Glutamatergic neuron (in vitro differentiated cells): ENCODE measurements around the gene G2E3. TPM values are rescaled to one million over a fixed set of nuclear protein-coding genes. Genes with fewer than 3 reads are reported as not detected.
A peak's percentile ranks its signal among the peaks of the same experiment; 100 is the strongest.

Experiments
- DNase-seq: peaks from one replicate; pipeline ENCODE4 v3.0.0; 2022
- H3K27ac Mint-ChIP-seq: one replicate; pipeline ENCODE4 v1.8.0; 2020; ENCODE audit warnings: mild to moderate bottlenecking, mixed read lengths, inconsistent platforms; ENCODE audit not compliant: unreplicated experiment
- H3K27me3 Mint-ChIP-seq: one replicate; pipeline ENCODE4 v1.8.0; 2020; ENCODE audit warnings: mild to moderate bottlenecking, moderate library complexity, mixed read lengths, inconsistent platforms; ENCODE audit not compliant: unreplicated experiment
- H3K36me3 Mint-ChIP-seq: one replicate; pipeline ENCODE4 v1.8.0; 2020; ENCODE audit warnings: mild to moderate bottlenecking, mixed read lengths, inconsistent platforms; ENCODE audit not compliant: unreplicated experiment
- H3K4me1 Mint-ChIP-seq: one replicate; pipeline ENCODE4 v1.8.0; 2020; ENCODE audit warnings: mild to moderate bottlenecking, low read depth, mixed read lengths, inconsistent platforms; ENCODE audit not compliant: unreplicated experiment
- H3K4me3 Mint-ChIP-seq: one replicate; pipeline ENCODE4 v1.8.0; 2020; ENCODE audit warnings: mild to moderate bottlenecking, mixed read lengths, inconsistent platforms; ENCODE audit not compliant: unreplicated experiment
- H3K9me3 Mint-ChIP-seq: one replicate; pipeline ENCODE4 v1.8.0; 2020; ENCODE audit warnings: mild to moderate bottlenecking, moderate library complexity, mixed read lengths, inconsistent platforms; ENCODE audit not compliant: unreplicated experiment
- total RNA-seq: library from RNA; stranded (reverse); fragmentation: NEBNext Ultra II Directional; extraction: Animal tissue kit (Norgen Biotek cat#: 25700); gene quantifications from one replicate; pipeline ENCODE4 v1.2.1, GENCODE V29; 2021; ENCODE audit not compliant: unreplicated experiment
- TF ChIP-seq, protein P1 (sequence below): fragments of 200-600 bp; sonication (generic); IDR thresholded peaks from one replicate; pipeline ENCODE4 v1.5.0; 2021; ENCODE audit not compliant: partially characterized antibody, unreplicated experiment

G2E3 gene
- total RNA-seq, 1 donor from 2014 or later, result 31.4 TPM

DNA sequence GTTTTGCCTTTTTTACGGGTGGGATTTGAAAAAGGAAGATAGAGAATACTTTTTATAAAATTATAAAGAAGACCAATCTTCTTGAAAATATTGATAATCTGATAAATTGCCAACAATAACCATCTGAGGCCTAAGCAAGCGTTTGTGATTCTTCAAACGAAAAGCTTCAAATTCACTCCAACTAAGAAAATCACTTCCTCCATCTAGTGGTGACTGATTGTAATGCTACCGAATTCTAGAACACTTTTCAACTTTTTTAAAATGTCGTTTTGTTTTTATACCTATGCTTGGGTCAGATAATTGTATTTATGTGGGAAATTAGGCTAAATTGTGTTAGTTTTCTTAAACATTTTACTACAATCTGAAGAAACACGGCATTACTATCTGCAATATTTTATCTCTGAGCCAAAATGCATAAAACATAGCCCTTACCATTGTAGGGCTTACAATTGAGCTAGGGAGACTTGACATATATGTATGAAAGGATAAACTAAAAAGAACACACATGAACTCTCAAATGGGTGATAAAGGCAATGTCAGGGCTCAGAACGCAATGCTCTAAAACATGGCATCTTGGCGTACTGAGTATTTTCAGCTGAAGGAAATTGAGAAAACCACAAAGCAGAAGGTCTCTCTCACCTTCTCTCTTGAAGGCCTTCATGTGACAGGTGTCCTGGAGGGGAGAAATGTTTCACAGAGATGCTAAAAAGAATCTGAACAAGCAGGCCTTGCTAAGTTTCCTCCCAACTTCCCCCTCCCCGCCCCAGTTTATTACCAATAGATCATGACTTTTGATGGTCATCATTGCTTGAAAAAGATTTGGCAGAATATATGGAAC, 36.8 kb upstream of the G2E3 start:
- Mint-ChIP-seq H3K27me3 (no peaks in the 10 kb centered on the region), H3K9me3 (no peaks in the 10 kb centered on the region), H3K36me3 (no peaks in the 10 kb centered on the region), H3K4me3 (no peak overlapping the region), H3K27ac (no peak overlapping the region), H3K4me1 (peaks cover 1% of the 10 kb centered on the region)
- TF ChIP-seq, protein P1, sequence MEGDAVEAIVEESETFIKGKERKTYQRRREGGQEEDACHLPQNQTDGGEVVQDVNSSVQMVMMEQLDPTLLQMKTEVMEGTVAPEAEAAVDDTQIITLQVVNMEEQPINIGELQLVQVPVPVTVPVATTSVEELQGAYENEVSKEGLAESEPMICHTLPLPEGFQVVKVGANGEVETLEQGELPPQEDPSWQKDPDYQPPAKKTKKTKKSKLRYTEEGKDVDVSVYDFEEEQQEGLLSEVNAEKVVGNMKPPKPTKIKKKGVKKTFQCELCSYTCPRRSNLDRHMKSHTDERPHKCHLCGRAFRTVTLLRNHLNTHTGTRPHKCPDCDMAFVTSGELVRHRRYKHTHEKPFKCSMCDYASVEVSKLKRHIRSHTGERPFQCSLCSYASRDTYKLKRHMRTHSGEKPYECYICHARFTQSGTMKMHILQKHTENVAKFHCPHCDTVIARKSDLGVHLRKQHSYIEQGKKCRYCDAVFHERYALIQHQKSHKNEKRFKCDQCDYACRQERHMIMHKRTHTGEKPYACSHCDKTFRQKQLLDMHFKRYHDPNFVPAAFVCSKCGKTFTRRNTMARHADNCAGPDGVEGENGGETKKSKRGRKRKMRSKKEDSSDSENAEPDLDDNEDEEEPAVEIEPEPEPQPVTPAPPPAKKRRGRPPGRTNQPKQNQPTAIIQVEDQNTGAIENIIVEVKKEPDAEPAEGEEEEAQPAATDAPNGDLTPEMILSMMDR, result peak; percentile 84
- no peak for DNase-seq

DNA sequence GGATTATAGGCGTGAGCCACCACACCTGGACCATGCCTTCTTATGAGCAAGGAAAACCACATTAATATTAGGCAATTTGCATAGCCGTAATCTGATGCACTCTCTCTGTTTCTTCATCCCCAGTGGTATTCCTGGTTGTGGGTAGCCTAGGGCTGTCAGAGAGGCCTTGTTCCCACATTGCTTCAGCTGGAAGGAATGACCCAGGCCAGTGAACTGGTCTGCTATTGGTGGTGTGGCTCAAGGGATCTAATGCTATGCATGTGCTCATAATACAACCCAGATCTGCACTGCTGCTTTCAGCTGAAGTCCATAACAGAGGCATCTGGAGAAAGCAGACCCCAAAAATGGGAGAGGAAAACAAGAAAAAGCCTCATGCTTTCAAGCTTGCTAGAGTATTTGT, 33.1 kb upstream of the G2E3 start:
- no peaks in the 10 kb centered on the region for H3K36me3 Mint-ChIP-seq
- no peak for DNase-seq
- no peak overlapping the region for H3K27ac Mint-ChIP-seq
- no peak overlapping the region for H3K4me3 Mint-ChIP-seq
- H3K9me3 Mint-ChIP-seq, result peaks cover 2% of the 10 kb centered on the region
- no peaks in the 10 kb centered on the region for H3K27me3 Mint-ChIP-seq
- TF ChIP-seq, protein P1, result no peak
- H3K4me1 Mint-ChIP-seq, result peaks cover 1% of the 10 kb centered on the region

DNA sequence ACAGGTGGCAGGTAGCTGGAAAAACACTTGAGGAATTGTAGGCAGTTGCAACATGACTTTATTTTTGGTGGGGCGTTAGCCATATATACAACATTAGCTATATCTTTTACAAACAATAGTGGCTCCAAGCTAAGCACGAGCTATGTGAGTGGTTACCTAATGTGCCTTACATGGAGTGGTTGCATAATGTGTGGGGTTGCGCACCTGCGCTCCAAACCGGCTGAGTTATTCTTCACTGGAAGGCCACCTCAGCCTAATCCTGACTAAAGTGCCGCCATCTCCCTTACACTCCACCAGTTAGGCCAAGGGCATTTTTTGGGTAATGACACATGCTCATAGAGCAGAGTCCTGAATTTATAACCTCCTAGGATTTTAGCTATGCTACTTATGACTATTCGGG, 31.8 kb upstream of the G2E3 start:
- Mint-ChIP-seq H3K4me3 (no peak overlapping the region), H3K27ac (no peak overlapping the region), H3K36me3 (no peaks in the 10 kb centered on the region), H3K27me3 (no peaks in the 10 kb centered on the region), H3K4me1 (peaks cover 1% of the 10 kb centered on the region), H3K9me3 (peaks cover 2% of the 10 kb centered on the region)
- TF ChIP-seq, protein P1, result no peak
- DNase-seq, result no peak

DNA sequence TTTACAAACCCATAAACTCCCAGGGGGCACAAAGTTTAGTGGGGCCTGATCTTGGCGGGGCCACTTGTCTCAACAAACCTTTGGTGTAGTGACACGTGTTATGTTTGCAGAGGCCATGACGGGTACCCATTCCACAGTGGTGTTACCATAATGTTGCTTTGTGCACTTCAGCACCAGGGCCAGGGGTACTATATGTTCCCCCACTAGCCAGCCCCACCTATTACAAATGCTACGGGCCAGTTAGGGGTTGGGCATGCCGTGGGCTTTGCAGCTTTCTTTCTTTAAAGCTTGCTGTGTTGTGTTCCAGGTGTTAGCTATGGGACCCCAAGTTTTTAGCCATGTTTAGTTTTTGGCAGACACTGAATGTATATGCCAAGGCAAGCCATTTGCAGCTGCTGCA, 30.8 kb upstream of the G2E3 start:
- Mint-ChIP-seq H3K27me3 (no peaks in the 10 kb centered on the region), H3K27ac (no peak overlapping the region), H3K4me1 (peaks cover 1% of the 10 kb centered on the region), H3K9me3 (peaks cover 2% of the 10 kb centered on the region), H3K36me3 (no peaks in the 10 kb centered on the region), H3K4me3 (no peak overlapping the region)
- TF ChIP-seq, protein P1, result no peak
- DNase-seq, result no peak
